ENCODE results near the gene TMEM86A. TPM values are rescaled to one million over a fixed set of nuclear protein-coding genes. Genes with fewer than 3 reads are reported as not detected.

The TMEM86A gene
- total RNA-seq, 2 experiments from 2014 or later, result 0.25 to 0.42 TPM

GRCh38 chr11:18752502-18752901 is 53.9 kb downstream of the TMEM86A start:
- Mint-ChIP-seq H3K9me3 (no peaks in the 10 kb centered on the region), H3K27me3 (peaks cover 4% of the 10 kb centered on the region), H3K27ac (no peak overlapping the region), H3K36me3 (ENCODE audit: low read depth) (no peaks in the 10 kb centered on the region), H3K4me1 (no peaks in the 10 kb centered on the region), H3K4me3 (no peak overlapping the region)
- ChIA-PET CTCF (no interaction called here), POLR2A (no interaction called here)
- DNase-seq, result no peak

GRCh38 chr11:18754308-18754707 is 55.7 kb downstream of the TMEM86A start:
- H3K4me1 Mint-ChIP-seq, result no peaks in the 10 kb centered on the region
- POLR2A ChIA-PET, result no interaction called here
- no peaks in the 10 kb centered on the region for H3K36me3 Mint-ChIP-seq (ENCODE audit: low read depth)
- CTCF ChIA-PET, result interaction anchor here (0.9 kb wide), 2 partner anchors 12 to 15 kb away, joined by 3 to 7 read pairs; no protein-coding TSS in a partner anchor
- no peak overlapping the region for H3K4me3 Mint-ChIP-seq
- DNase-seq, result no peak
- H3K27ac Mint-ChIP-seq, result no peak overlapping the region
- H3K9me3 Mint-ChIP-seq, result no peaks in the 10 kb centered on the region
- H3K27me3 Mint-ChIP-seq, result peaks cover 9% of the 10 kb centered on the region

Other genes with a start within 250 kb of the TMEM86A start
- gene LDHAL6A, start 242.9 kb upstream of the TMEM86A start, total RNA-seq, result under 1 TPM in 1 of 2 experiments, not detected in 1; 0.15 TPM
- gene TSG101, start 171.8 kb upstream of the TMEM86A start, total RNA-seq, result 10 to 100 TPM; 33.1 to 53.9 TPM
- 10 to 100 TPM; 12.1 to 12.2 TPM for gene UEVLD, start 110.0 kb upstream of the TMEM86A start, total RNA-seq
- 1 to 10 TPM in 1 of 2 experiments, under 1 TPM in 1; 0.67 to 1.9 TPM for gene MISFA, start 99.0 kb upstream of the TMEM86A start, total RNA-seq
- 10 to 100 TPM; 26.9 to 31.0 TPM for gene SPTY2D1, start 64.4 kb upstream of the TMEM86A start, total RNA-seq
- under 1 TPM in 1 of 2 experiments, not detected in 1; 0.05 TPM for gene IGSF22, start 27.4 kb downstream of the TMEM86A start, total RNA-seq
- not detected for gene PTPN5, start 93.0 kb downstream of the TMEM86A start, total RNA-seq
- not detected for gene MRGPRX1, start 240.6 kb downstream of the TMEM86A start, total RNA-seq